Measurements from ENCODE around the gene USF3. TPM values are rescaled to one million over a fixed set of nuclear protein-coding genes. Genes with fewer than 3 reads are reported as not detected.

The USF3 gene
- total and polyA plus RNA-seq, 2 experiments from 2014 or later = 5.8 to 18.8 TPM

GRCh38 chr3:113601240-113601639, 95.2 kb downstream of the USF3 start:
- H2AFZ ChIP-seq = no peak overlapping the region

GRCh38 chr3:113600418-113601182, 95.8 kb downstream of the USF3 start:
- 84% methylated on average over 2 of the region's 2 CpGs for WGBS (ENCODE audit: low lambda C conversion rate, missing lambda C conversion rate)
- Histone ChIP-seq H3K9me3 (ENCODE audit: low read depth) (no peaks in the 10 kb centered on the region), H3K27me3 (no peaks in the 10 kb centered on the region), H3K4me3 (no peak overlapping the region), H4K20me1 (ENCODE audit: insufficient read depth, poor library complexity, severe bottlenecking) (no peaks in the 10 kb centered on the region), H3K27ac (no peak overlapping the region), H3K36me3 (replicated peaks; ENCODE audit: insufficient read depth, low read depth) (no peaks in the 10 kb centered on the region), H3K4me2 (no peak overlapping the region), H3K79me2 (no peaks in the 10 kb centered on the region), H3K4me1 (ENCODE audit: insufficient read depth) (no peaks in the 10 kb centered on the region), H2AFZ (no peak overlapping the region), H3K9me2 (replicated peaks; ENCODE audit: insufficient read depth) (no peaks in the 10 kb centered on the region)
- DNase-seq (ENCODE audit: low spot score) = no peak
- no peak for TF ChIP-seq EZH2 (IDR thresholded peaks at IDR 0.05; ENCODE audit: borderline replicate concordance)
- TF ChIP-seq CTCF (IDR thresholded peaks at IDR 0.05; ENCODE audit: poor library complexity) = no peak
- TF ChIP-seq EZH2phosphoT487 (IDR thresholded peaks at IDR 0.05; ENCODE audit: low read depth, severe bottlenecking, unreplicated experiment) = no peak

More at GRCh38 chr3:113601240-113601639, 95.2 kb downstream of the USF3 start:
- no peak for TF ChIP-seq EZH2 (IDR thresholded peaks at IDR 0.05; ENCODE audit: borderline replicate concordance)
- TF ChIP-seq CTCF (IDR thresholded peaks at IDR 0.05; ENCODE audit: poor library complexity) = no peak
- TF ChIP-seq EZH2phosphoT487 (IDR thresholded peaks at IDR 0.05; ENCODE audit: low read depth, severe bottlenecking, unreplicated experiment) = no peak
- Histone ChIP-seq H3K27me3 (no peaks in the 10 kb centered on the region), H3K9me3 (ENCODE audit: low read depth) (no peaks in the 10 kb centered on the region), H3K4me1 (ENCODE audit: insufficient read depth) (no peaks in the 10 kb centered on the region), H3K4me2 (no peak overlapping the region), H4K20me1 (ENCODE audit: insufficient read depth, poor library complexity, severe bottlenecking) (no peaks in the 10 kb centered on the region), H3K79me2 (no peaks in the 10 kb centered on the region), H3K36me3 (replicated peaks; ENCODE audit: insufficient read depth, low read depth) (no peaks in the 10 kb centered on the region), H3K4me3 (no peak overlapping the region), H3K9me2 (replicated peaks; ENCODE audit: insufficient read depth) (no peaks in the 10 kb centered on the region), H3K27ac (no peak overlapping the region)
- 90% methylated on average over 2 of the region's 2 CpGs for WGBS (ENCODE audit: low lambda C conversion rate, missing lambda C conversion rate)
- DNase-seq (ENCODE audit: low spot score) = no peak

Small RNAs within 50 kb of the gene (small RNA-seq; reads per million reads assigned to genes)
- not detected for gene RN7SL767P

Other genes with a start within 250 kb of the USF3 start
- gene SPICE1, start 181.5 kb downstream of the USF3 start, total RNA-seq = 23.5 and 27.9 TPM in 2 replicates
- 8.2 and 11.7 TPM in 2 replicates for gene SPICE1, start 181.5 kb downstream of the USF3 start, polyA plus RNA-seq
- 0.90 and 4.9 TPM in 2 replicates for gene SIDT1, start 164.1 kb downstream of the USF3 start, total RNA-seq
- 0.18 and 1.9 TPM in 2 replicates for gene SIDT1, start 164.1 kb downstream of the USF3 start, polyA plus RNA-seq
- 103 and 124 TPM in 2 replicates for gene NAA50, start 49.6 kb upstream of the USF3 start, total RNA-seq
- gene NAA50, start 49.6 kb upstream of the USF3 start, polyA plus RNA-seq = 45.5 and 64.3 TPM in 2 replicates
- gene ATP6V1A, start 50.4 kb upstream of the USF3 start, total RNA-seq = 81.7 and 87.2 TPM in 2 replicates
- gene ATP6V1A, start 50.4 kb upstream of the USF3 start, polyA plus RNA-seq = 50.4 and 62.3 TPM in 2 replicates
- 2.8 TPM in 2 replicates for gene GRAMD1C, start 142.1 kb upstream of the USF3 start, total RNA-seq
- 0.57 and 0.97 TPM in 2 replicates for gene GRAMD1C, start 142.1 kb upstream of the USF3 start, polyA plus RNA-seq

All from hepatocyte (in vitro differentiated cells).